Skin of body (tissue), 3 donors: ENCODE results near the gene LMNTD1. TPM values are rescaled to one million over a fixed set of nuclear protein-coding genes. Genes with fewer than 3 reads are reported as not detected.
"Not testable (repeated sequence)": the region's sequence is repeated elsewhere in the genome, so short reads cannot be mapped to it uniquely, and the experiment has no call there.

Experiments used
- DNase-seq: peaks from one replicate; lab custom pipeline; 2025; lab: John Stamatoyannopoulos, UW
- small RNA-seq: library from RNA; depleted of rRNA; stranded (forward); fragments of <200 nt; gene quantifications from one replicate; pipeline ENCODE3, GENCODE V24; 2014; ENCODE audit warnings: low replicate concordance
- total RNA-seq: library from RNA; depleted of rRNA; stranded (reverse); fragments of >200 nt; gene quantifications from one replicate; pipeline ENCODE4 v1.2.3, GENCODE V29; 2014

The LMNTD1 gene
- total RNA-seq, 1 donor from 2014 or later: 1.2 TPM

GRCh38 chr12:25433581-25434325, 119.3 kb downstream of the LMNTD1 start:
- no peak for DNase-seq

GRCh38 chr12:25433024-25433423, 120.1 kb downstream of the LMNTD1 start:
- no peak for DNase-seq

- DNase-seq: no peak
Measured at GRCh38 chr12:25427337-25428249, 125.5 kb downstream of the LMNTD1 start.

GRCh38 chr12:25426821-25427220, 126.3 kb downstream of the LMNTD1 start:
- not testable (repeated sequence) for DNase-seq

Small RNAs within 50 kb of the gene (small RNA-seq; reads per million reads assigned to genes)
- not detected for gene TUBB4BP1
